IMR-90 (cell line): ENCODE results near the gene PSMC4.

Experiments
- CEBPB ChIP-seq: IDR thresholded peaks from 2 replicates; pipeline ENCODE4 v1.6.1; 2012; ENCODE audit warnings: low read depth, low read length, improper control_type of control experiment
- CHD1 ChIP-seq: IDR thresholded peaks from 2 replicates; pipeline ENCODE4 v1.6.1; 2012; ENCODE audit warnings: low read depth, low read length, improper control_type of control experiment
- CTCF ChIP-seq: conservative IDR thresholded peaks from 2 replicates; pipeline ENCODE4 v1.5.1; 2012; ENCODE audit warnings: mild to moderate bottlenecking, low read depth, low read length, improper control_type of control experiment
- POLR2A ChIP-seq: IDR thresholded peaks from 2 replicates; pipeline ENCODE4 v1.6.1; 2012; ENCODE audit warnings: mild to moderate bottlenecking, low read depth, low read length
- RAD21 ChIP-seq: IDR thresholded peaks from 2 replicates; pipeline ENCODE4 v1.6.1; 2012; ENCODE audit warnings: low read length, improper control_type of control experiment
- SMC3 ChIP-seq: fragments of 150-350 bp; IDR thresholded peaks from 2 replicates; pipeline ENCODE4 v1.6.1; 2016; ENCODE audit warnings: low read depth, mild to moderate bottlenecking, antibody characterized with exemption, low read length, moderate library complexity
- TF ChIP-seq, protein P1 (sequence below): fragments of 150-350 bp; IDR thresholded peaks from 2 replicates; pipeline ENCODE4 v1.6.1; 2017; ENCODE audit warnings: mild to moderate bottlenecking, antibody characterized with exemption, low read length, low read depth
- TF ChIP-seq, protein P2 (sequence below): fragments of 150-350 bp; IDR thresholded peaks from 2 replicates; pipeline ENCODE4 v1.6.1; 2016; ENCODE audit warnings: low read depth, mild to moderate bottlenecking, low read length, moderate library complexity, borderline replicate concordance

GRCh38 chr19:39934584-39935363 is 36.2 kb upstream of the PSMC4 start, which contains the start of gene FCGBP:
- TF ChIP-seq CTCF = no peak
- TF ChIP-seq, protein P1, sequence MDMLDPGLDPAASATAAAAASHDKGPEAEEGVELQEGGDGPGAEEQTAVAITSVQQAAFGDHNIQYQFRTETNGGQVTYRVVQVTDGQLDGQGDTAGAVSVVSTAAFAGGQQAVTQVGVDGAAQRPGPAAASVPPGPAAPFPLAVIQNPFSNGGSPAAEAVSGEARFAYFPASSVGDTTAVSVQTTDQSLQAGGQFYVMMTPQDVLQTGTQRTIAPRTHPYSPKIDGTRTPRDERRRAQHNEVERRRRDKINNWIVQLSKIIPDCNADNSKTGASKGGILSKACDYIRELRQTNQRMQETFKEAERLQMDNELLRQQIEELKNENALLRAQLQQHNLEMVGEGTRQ = no peak
- no peak for TF ChIP-seq SMC3
- no peak for TF ChIP-seq CEBPB
- no peak for TF ChIP-seq POLR2A
- no peak for TF ChIP-seq CHD1
- no peak for TF ChIP-seq RAD21
- TF ChIP-seq, protein P2, sequence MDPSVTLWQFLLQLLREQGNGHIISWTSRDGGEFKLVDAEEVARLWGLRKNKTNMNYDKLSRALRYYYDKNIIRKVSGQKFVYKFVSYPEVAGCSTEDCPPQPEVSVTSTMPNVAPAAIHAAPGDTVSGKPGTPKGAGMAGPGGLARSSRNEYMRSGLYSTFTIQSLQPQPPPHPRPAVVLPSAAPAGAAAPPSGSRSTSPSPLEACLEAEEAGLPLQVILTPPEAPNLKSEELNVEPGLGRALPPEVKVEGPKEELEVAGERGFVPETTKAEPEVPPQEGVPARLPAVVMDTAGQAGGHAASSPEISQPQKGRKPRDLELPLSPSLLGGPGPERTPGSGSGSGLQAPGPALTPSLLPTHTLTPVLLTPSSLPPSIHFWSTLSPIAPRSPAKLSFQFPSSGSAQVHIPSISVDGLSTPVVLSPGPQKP = no peak
